ENCODE results near the gene TRMT112.

The TRMT112 gene

DNA sequence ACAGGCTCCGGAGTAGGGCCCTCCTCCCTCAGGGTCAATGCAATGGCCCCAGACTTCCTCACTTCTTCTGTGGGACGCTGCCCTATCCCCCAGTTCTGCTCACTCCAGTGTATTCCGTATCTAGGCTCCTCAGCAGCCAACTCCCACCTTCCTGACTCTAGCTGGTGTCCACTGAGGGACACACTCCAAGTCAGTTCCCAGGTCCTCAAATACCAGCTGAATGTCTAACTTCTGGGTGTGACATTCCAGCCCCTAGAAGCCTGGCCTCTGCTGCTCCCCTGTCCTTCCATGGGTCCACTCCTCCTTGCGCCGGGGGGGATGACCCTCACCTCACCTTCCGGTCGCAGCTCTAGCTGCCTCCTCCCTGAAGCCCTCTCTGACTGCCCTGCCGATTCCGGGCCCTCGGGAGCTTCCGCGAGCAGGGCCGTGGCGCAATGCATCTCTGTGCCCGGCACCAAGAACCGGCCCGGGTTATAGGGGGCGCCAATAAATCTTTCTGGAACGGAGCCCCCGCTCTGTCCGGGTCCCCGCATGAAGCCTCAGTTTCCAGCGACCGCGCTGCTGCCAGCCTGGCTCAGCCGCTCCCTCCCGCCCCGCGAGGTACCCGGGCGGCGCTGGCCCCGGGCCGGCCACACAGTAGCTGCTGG lies 48.3 kb downstream of the TRMT112 start:
- DNase-seq = peak; percentile 46

DNA sequence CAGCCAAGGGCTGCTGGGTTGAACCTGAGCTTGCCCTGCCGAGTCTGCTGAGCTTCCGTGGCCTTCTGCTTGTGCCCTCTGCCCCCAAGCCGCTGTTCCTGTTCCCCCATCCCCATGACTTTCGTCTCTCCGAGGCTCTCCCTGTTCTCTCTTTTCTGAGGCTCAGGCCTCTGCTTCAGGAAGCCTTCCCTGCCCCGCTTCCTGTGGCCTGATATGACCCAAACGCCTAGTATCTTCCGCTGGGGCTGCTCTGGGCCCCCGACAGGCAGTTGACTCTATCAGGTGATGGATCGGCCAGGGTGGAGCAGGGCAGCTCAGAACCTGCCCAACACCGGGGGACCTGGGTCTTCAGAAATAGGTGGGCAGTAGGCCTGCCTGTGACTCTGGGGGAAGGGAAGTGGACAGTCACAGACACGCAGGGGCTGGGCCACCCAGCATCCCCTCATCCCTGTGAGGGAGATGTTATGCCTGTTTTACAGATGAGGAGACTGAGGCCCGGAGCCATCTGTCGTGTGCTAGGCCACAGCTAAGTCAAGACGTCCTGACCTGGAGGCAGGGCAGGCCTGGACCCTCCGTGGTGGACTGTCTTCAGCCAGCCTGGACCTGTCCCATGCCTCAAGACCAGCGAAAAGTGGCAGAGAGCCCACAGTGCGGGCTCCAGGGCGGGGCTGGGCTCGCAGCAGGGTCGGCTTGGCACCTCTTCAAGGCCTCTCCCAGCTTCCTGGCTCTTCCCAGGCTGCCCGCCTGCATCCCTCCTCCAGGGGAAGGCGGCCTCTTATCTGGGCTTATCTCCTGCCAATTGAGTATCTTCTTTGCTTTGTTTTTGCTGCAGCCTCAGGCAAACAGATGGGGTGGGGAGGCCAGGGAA lies 49.1 kb downstream of the TRMT112 start:
- DNase-seq = peak; percentile 46

DNA sequence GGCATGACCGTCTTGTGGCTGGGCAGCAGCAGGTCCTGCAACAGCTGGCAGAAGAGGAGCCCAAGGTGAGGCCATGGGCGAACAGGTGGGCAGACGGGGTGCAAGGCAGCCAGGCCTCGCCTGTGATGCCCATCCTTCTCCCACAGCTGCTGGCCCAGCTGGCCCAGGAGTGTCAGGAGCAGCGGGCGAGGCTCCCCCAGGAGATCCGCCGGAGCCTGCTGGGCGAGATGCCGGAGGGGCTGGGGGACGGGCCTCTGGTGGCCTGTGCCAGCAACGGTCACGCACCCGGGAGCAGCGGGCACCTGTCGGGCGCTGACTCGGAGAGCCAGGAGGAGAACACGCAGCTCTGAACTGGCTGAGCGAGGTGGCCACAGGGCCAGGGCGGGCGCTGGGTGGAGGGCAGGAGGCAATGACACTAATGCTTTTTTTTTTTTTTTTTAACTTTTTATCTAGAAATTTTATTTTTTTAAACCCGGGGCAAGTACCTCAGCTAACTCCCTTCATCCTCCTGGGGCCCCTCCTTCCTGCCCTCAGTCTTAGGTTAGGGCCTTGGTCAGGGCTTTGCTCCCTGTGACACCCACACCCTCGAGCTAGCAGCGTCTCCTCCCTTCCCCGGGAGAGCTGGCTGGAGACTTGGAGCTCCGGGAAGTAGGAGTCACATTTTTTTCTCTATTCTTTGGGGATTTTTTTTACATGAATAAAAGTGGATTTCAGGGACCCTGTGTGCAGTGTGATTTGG lies 50.0 kb downstream of the TRMT112 start:
- no peak for DNase-seq
